NCI-H82 treated with DMSO at 0.1 percent for 48 hours (cell line): Measurements from ENCODE around the gene SEC14L3.

ENCODE experiments used
- DNase-seq: peaks from one replicate; lab custom pipeline; 2025; ENCODE audit not compliant: unreplicated experiment; lab: John Stamatoyannopoulos, UW

SEC14L3 gene

GRCh38 chr22:30423959-30424533 is 47.8 kb downstream of the SEC14L3 start:
- peak; percentile 100 for DNase-seq

- DNase-seq, result no peak
Measured at GRCh38 chr22:30423301-30423958, 48.4 kb downstream of the SEC14L3 start.

GRCh38 chr22:30422481-30423300 is 49.1 kb downstream of the SEC14L3 start:
- DNase-seq, result no peak

GRCh38 chr22:30421695-30422480 is 49.9 kb downstream of the SEC14L3 start:
- DNase-seq, result no peak

GRCh38 chr22:30420347-30421125 is 51.3 kb downstream of the SEC14L3 start:
- DNase-seq, result no peak

DNA sequence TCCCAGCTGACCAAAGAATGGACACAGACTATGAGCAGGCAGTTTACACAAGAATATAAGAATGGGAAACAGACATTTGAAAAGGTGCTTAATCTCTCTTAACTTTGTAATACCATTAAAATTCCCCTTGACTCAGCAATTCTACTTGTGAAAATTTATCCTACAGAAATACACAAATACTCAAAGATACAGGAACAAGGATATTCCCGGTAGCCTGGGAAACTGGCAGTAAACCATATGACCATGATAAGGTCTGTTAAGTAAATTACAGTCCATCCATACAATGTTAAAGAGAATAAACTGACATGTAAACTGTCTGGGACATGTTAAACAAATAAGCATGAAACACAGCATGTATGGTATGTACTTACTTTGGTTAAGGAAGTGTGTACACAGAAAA is 55.0 kb downstream of the SEC14L3 start:
- no peak for DNase-seq

DNA sequence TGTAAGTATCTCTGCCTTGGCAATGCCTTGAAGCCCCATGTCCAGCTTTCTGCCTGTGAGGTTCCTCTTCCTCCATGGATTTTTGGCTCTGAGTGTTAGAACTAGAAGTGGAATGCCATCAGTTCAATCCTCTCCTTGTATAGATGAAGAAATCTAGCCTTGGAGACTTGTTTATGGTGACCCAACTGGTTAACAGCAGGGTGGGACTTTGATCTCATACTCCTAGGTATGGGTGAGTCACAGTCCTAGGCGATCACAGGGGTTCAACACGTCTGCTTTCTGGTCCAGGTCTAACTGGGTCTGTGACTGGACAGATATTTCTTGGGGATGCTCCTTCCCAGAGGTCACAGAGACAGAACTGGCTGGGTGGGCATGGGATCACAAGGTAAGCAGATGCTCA is 55.4 kb downstream of the SEC14L3 start:
- no peak for DNase-seq

- DNase-seq, result no peak
Measured at GRCh38 chr22:30414525-30415047, 57.2 kb downstream of the SEC14L3 start.

GRCh38 chr22:30413745-30414524 is 57.9 kb downstream of the SEC14L3 start:
- no peak for DNase-seq

DNA sequence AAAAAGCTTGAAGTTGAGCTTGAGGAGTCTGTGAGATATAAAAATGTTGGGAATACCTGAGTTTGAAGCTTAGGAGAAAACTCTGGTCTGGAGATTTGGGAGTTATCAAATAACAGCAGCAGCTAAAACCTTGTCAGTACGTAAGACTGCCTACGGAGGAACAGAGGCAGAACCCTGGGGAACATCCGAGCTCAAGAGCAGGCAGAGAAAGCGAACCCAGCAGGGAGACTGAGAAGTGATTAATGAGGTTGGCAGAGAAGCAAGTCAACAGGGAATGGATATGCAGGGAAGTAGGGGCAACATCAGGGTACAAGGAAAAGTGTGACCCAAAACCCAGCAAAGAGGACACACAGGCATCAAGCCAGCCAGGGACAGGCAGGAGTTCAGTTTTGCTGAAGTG is 58.8 kb downstream of the SEC14L3 start:
- DNase-seq, result no peak

DNA sequence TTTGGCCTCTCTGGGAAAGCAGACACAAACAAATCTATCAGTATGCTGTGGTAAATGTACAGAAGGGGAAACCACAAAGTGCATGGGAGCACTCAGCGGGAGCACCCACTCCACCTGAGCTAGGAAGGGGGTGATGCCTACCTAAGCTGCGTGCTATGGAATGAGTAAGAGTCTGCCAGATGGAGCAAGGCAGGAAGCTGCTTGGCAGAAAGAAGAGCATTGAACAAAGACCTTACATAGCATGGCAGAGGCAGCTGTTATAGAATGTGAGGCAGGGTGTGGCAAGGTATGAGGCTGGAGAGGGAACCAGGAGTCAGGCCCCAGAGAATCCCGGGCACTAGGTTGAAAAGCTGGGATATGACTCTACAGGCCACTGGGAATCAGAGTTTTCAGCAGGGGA is 60.0 kb downstream of the SEC14L3 start:
- no peak for DNase-seq
